NCI-H2171 treated with DMSO at 0.1 percent for 48 hours (cell line): ENCODE data around the gene RUFY1.
A peak's percentile ranks its signal among the peaks of the same experiment; 100 is the strongest.
"Not testable (repeated sequence)": the region's sequence is repeated elsewhere in the genome, so short reads cannot be mapped to it uniquely, and the experiment has no call there.

Experiments used
- DNase-seq: peaks from one replicate; lab custom pipeline; 2025; lab: John Stamatoyannopoulos, UW

Gene RUFY1

GRCh38 chr5:179534431-179534830 lies 15.9 kb upstream of the RUFY1 start:
- peak; percentile 47 for DNase-seq

GRCh38 chr5:179536676-179537075 lies 13.7 kb upstream of the RUFY1 start:
- DNase-seq = no peak

- no peak for DNase-seq
These were observed 8.2 kb upstream of the RUFY1 start for GRCh38 chr5:179542170-179542569.

GRCh38 chr5:179543275-179543674 lies 7.1 kb upstream of the RUFY1 start:
- not testable (repeated sequence) for DNase-seq

GRCh38 chr5:179553006-179553405 lies 2.7 kb downstream of the RUFY1 start:
- no peak for DNase-seq

- DNase-seq = no peak
These were observed 3.5 kb downstream of the RUFY1 start for GRCh38 chr5:179553875-179554274.

- DNase-seq = no peak
These were observed 4.6 kb downstream of the RUFY1 start for GRCh38 chr5:179554981-179555380.

- DNase-seq = not testable (repeated sequence)
These were observed 8.0 kb downstream of the RUFY1 start for GRCh38 chr5:179558261-179558799.

- peak; percentile 54 for DNase-seq
These were observed 8.6 kb downstream of the RUFY1 start for GRCh38 chr5:179558932-179559283.

GRCh38 chr5:179559284-179560252 lies 9.2 kb downstream of the RUFY1 start:
- peak; percentile 90 for DNase-seq

GRCh38 chr5:179564526-179564925 lies 14.2 kb downstream of the RUFY1 start:
- no peak for DNase-seq

- no peak for DNase-seq
These were observed 18.4 kb downstream of the RUFY1 start for GRCh38 chr5:179568721-179569120.

GRCh38 chr5:179572386-179572785 lies 22.0 kb downstream of the RUFY1 start:
- DNase-seq = no peak

- no peak for DNase-seq
These were observed 27.1 kb downstream of the RUFY1 start for GRCh38 chr5:179577286-179577960.

GRCh38 chr5:179585941-179586401 lies 35.6 kb downstream of the RUFY1 start:
- DNase-seq = no peak

- no peak for DNase-seq
These were observed 37.8 kb downstream of the RUFY1 start for GRCh38 chr5:179588166-179588565.

- no peak for DNase-seq
These were observed 45.6 kb downstream of the RUFY1 start for GRCh38 chr5:179595916-179596315.

GRCh38 chr5:179596421-179596820 lies 46.1 kb downstream of the RUFY1 start:
- peak; percentile 85 for DNase-seq

- no peak for DNase-seq
These were observed 48.7 kb downstream of the RUFY1 start for GRCh38 chr5:179599100-179599499.

- DNase-seq = no peak
These were observed 49.2 kb downstream of the RUFY1 start for GRCh38 chr5:179599566-179599965.

- DNase-seq = no peak
These were observed 49.6 kb downstream of the RUFY1 start for GRCh38 chr5:179599973-179600372.

GRCh38 chr5:179601871-179602625 lies 51.7 kb downstream of the RUFY1 start:
- DNase-seq = no peak
